ENCODE measurements around the gene RBM47.
"Not testable (repeated sequence)": the region's sequence is repeated elsewhere in the genome, so short reads cannot be mapped to it uniquely, and the experiment has no call there.

Gene RBM47

DNA sequence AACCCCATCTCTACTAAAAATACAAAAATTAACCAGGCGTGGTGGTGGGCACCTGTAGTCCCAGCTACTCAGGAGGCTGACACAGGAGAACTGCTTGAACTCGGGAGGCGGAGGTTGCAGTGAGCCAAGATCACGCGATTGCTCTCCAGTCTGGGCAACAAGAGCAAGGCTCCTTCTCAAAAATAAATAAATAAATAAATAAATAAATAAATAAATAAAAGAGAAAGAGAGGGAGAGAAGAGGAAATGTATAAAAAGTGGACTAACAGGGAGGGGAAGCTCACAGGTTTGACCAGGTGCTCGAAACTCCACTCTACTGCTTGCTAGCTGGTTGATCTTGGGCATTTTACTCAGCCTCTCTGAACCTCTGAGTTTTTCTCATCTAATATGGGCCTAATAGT is 84.2 kb downstream of the RBM47 start:
- H3K27ac ChIP-seq (ENCODE audit: low read length); H3K9ac ChIP-seq (ENCODE audit: low read length); H3K4me1 ChIP-seq (ENCODE audit: control insufficient read depth, low read depth, low read length); H3K4me3 ChIP-seq (ENCODE audit: low read length); H3K9me3 ChIP-seq (ENCODE audit: control insufficient read depth, low read depth, low read length); H3K27me3 ChIP-seq (ENCODE audit: control insufficient read depth, insufficient read depth, low read length): not testable (repeated sequence)
- H3K36me3 ChIP-seq (ENCODE audit: control insufficient read depth, low read depth, low read length) = peaks cover 14% of the 10 kb centered on the region

DNA sequence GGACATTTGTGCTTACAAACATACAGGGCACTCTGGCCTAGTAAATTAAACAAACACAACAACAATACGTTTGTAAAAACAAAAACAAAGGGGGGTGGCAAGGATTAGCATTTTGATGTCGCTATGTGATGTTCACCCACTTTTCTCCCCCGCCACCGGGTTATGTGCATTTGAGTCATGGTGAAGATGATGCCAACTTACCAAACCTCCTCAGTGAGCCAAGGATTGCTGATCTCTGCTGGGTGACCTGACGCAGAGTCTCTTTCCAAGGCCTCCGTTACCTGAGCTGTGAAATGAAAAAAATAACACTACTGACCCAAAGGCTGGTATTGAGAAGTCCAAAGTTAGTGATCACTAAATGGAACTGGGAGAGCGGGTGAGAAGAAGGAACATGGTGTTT is 85.4 kb downstream of the RBM47 start:
- Histone ChIP-seq H3K4me3 (ENCODE audit: low read length) (no peak overlapping the region), H3K27me3 (ENCODE audit: control insufficient read depth, insufficient read depth, low read length) (no peaks in the 10 kb centered on the region), H3K9me3 (ENCODE audit: control insufficient read depth, low read depth, low read length) (no peaks in the 10 kb centered on the region), H3K27ac (ENCODE audit: low read length) (no peak overlapping the region), H3K36me3 (ENCODE audit: control insufficient read depth, low read depth, low read length) (peaks cover 14% of the 10 kb centered on the region), H3K4me1 (ENCODE audit: control insufficient read depth, low read depth, low read length) (peaks cover 4% of the 10 kb centered on the region), H3K9ac (ENCODE audit: low read length) (no peak overlapping the region)

DNA sequence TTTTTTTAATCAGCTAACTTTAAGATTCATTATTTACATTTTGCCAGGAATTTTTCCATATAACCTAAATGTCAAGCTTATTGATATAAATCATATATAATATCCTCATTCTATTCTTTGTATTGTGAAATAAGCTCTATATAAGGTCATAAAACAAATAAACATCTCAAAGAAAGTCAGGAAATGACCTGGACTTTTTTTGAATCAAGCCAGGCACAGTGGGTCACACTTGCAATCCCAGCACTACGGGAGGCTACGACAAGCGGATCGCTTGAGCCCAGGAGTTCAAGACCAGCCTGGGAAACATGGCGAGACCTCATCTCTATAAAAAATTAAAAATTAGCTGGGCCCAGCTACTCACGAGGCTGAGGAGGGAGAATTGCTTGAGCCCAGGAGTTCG is 88.9 kb downstream of the RBM47 start:
- H3K4me1 ChIP-seq (ENCODE audit: control insufficient read depth, low read depth, low read length) = peaks cover 4% of the 10 kb centered on the region

DNA sequence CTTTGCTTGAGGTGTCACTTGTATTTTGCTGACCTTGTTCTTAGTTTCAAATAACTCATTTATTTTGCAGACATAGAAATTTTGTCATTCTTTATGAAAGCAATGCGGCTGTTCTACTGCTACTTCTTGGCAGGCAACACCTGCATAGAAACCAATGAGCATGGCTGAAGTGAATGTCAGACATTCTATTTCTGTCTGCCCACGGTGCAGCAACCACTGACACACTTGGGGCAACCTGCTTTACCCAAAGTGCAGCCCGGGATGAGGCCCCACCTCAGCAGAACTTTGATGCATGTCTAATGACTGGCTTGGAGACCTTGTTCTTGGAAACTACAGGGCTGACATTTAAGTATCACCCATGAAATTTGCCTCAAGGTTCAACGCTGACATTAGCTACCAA is 93.6 kb downstream of the RBM47 start:
- no peak overlapping the region for H3K9ac ChIP-seq (ENCODE audit: low read length)
- H3K4me3 ChIP-seq (ENCODE audit: low read length) = no peak overlapping the region
- no peaks in the 10 kb centered on the region for H3K4me1 ChIP-seq (ENCODE audit: control insufficient read depth, low read depth, low read length)
- peaks cover 7% of the 10 kb centered on the region for H3K36me3 ChIP-seq (ENCODE audit: control insufficient read depth, low read depth, low read length)
- H3K27me3 ChIP-seq (ENCODE audit: control insufficient read depth, insufficient read depth, low read length) = no peaks in the 10 kb centered on the region
- no peaks in the 10 kb centered on the region for H3K9me3 ChIP-seq (ENCODE audit: control insufficient read depth, low read depth, low read length)
- no peak overlapping the region for H3K27ac ChIP-seq (ENCODE audit: low read length)

More for the DNA sequence above, 88.9 kb downstream of the RBM47 start:
- Histone ChIP-seq H3K9ac (ENCODE audit: low read length) (no peak overlapping the region), H3K27me3 (ENCODE audit: control insufficient read depth, insufficient read depth, low read length) (no peaks in the 10 kb centered on the region), H3K27ac (ENCODE audit: low read length) (no peak overlapping the region), H3K36me3 (ENCODE audit: control insufficient read depth, low read depth, low read length) (peaks cover 8% of the 10 kb centered on the region), H3K9me3 (ENCODE audit: control insufficient read depth, low read depth, low read length) (no peaks in the 10 kb centered on the region), H3K4me3 (ENCODE audit: low read length) (no peak overlapping the region)

DNA sequence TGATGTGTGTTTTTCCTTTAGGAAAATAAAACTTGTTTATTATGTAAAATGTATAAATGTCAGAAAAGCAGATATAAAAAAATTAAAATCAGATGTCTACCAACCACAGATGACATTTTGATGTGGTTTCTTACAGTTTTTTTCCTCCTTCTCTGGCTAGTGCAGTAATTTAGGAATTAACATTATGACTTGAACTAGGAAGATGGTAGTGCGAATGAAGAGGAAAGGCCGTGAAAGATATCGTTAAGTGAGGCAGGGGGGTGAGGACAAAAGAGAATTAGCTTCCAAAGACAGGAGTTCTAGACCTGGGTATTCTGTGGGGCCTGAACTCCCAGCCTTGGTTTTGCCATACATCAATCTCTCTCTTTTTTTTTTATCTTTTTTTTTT is 98.0 kb downstream of the RBM47 start:
- Histone ChIP-seq H3K9ac (ENCODE audit: low read length) (no peak overlapping the region), H3K9me3 (ENCODE audit: control insufficient read depth, low read depth, low read length) (no peaks in the 10 kb centered on the region), H3K27me3 (ENCODE audit: control insufficient read depth, insufficient read depth, low read length) (no peaks in the 10 kb centered on the region), H3K4me3 (ENCODE audit: low read length) (no peak overlapping the region), H3K27ac (ENCODE audit: low read length) (no peak overlapping the region), H3K4me1 (ENCODE audit: control insufficient read depth, low read depth, low read length) (no peaks in the 10 kb centered on the region), H3K36me3 (ENCODE audit: control insufficient read depth, low read depth, low read length) (peaks cover 6% of the 10 kb centered on the region)

DNA sequence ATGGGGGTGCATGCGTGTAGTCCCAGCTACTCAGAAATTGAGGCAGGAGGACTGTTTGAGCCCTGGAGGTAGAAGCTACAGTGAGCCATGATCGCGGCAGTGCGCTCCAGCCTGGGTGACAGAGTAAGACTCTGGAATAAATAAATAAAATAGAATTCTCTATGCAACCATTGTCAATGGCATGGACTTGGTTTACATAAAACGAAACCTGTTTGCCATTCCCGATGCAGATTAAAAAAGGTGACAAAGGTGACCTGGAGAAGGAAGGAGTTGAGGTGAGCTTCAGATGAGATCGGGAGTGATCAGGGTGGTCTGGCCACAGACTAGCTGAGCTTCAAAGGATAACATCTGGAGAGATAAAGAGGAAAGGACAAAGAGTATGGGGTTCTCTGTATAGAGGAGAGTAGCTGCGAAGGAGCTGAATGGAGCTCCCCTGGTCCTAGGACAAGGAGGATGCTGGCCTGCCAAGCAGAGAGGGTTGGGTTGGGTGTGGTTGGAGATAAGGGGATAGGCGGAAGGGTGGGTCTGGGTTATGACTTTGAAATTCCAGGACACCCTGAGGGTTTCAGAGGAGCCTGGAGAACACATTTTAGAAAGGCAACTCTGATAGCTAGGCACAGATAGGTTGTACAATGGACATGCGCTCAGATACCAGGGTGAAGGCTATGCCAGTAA is 98.6 kb downstream of the RBM47 start:
- no peak overlapping the region for H3K9ac ChIP-seq (ENCODE audit: low read length)
- no peak overlapping the region for H3K27ac ChIP-seq (ENCODE audit: low read length)
- H3K36me3 ChIP-seq (ENCODE audit: control insufficient read depth, low read depth, low read length) = peaks cover 6% of the 10 kb centered on the region
- H3K4me1 ChIP-seq (ENCODE audit: control insufficient read depth, low read depth, low read length) = peaks cover 4% of the 10 kb centered on the region
- no peak overlapping the region for H3K4me3 ChIP-seq (ENCODE audit: low read length)
- no peaks in the 10 kb centered on the region for H3K9me3 ChIP-seq (ENCODE audit: control insufficient read depth, low read depth, low read length)
- H3K27me3 ChIP-seq (ENCODE audit: control insufficient read depth, insufficient read depth, low read length) = no peaks in the 10 kb centered on the region

DNA sequence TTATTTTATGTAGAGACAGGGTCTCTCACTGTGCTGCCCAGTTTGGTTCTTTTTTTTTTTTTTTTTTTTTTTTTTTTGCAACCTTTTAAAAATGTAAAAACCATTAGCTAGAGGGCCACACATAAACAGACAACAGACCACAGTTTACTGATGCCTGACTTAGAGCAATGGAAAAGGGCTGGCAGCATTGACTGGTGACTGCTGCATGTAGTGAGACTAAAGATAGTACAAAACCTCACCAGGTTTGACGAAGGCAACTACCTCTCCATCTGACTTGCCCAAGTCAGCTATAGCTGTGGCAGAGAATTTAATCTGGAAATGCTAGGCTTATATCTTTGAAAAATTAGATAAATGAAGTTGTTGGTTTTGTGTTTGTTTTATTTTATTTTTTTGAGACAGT is 102.9 kb downstream of the RBM47 start:
- H3K4me1 ChIP-seq (ENCODE audit: control insufficient read depth, low read depth, low read length) = peaks cover 10% of the 10 kb centered on the region
- H3K36me3 ChIP-seq (ENCODE audit: control insufficient read depth, low read depth, low read length) = peaks cover 3% of the 10 kb centered on the region
- H3K4me3 ChIP-seq (ENCODE audit: low read length) = no peak overlapping the region
- no peaks in the 10 kb centered on the region for H3K9me3 ChIP-seq (ENCODE audit: control insufficient read depth, low read depth, low read length)
- H3K27me3 ChIP-seq (ENCODE audit: control insufficient read depth, insufficient read depth, low read length) = no peaks in the 10 kb centered on the region
- no peak overlapping the region for H3K27ac ChIP-seq (ENCODE audit: low read length)
- H3K9ac ChIP-seq (ENCODE audit: low read length) = no peak overlapping the region

DNA sequence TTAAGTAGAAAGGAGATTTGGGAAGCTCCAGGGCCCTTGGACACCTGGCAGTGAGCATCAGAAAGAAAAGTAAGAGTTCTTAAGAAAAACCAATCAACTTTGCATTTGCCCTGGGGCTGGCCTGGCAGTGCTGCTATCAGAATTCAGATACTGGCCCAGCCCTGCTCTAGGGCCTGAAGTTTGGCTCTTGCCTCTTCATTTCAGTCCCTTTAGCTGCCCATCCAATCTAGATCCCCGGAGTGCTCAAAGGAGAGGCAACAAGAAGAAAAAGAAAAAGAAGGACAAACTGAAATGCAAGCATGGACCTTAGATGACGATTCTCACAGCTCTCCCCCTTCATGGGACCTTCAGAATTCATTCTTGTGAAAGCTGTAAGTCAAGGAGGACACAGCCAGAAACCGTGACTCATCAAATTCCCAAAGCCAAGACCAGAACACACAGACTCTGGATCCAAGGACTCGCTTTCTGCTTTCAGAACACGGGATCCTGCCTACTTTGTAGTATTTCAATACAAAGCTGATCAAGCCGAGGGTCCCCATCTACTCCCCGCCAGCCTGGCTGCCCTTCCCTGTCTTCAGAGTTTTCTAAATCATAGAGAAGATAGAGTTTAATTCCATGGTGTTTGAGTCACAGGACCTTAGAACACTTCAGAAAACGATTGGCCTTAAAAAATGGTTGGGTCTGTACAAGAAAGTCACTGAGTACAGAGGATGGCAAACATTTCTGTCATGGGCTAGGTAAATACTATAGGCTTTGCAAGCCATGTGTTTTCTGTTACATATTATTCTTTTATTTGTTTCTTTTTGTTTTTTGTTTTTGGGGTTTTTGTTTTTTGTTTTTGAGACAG is 103.7 kb downstream of the RBM47 start:
- Histone ChIP-seq H3K9ac (ENCODE audit: low read length) (no peak overlapping the region), H3K27ac (ENCODE audit: low read length) (peak overlapping the region; percentile 28), H3K36me3 (ENCODE audit: control insufficient read depth, low read depth, low read length) (peaks cover 3% of the 10 kb centered on the region), H3K27me3 (ENCODE audit: control insufficient read depth, insufficient read depth, low read length) (no peaks in the 10 kb centered on the region), H3K4me3 (ENCODE audit: low read length) (no peak overlapping the region), H3K9me3 (ENCODE audit: control insufficient read depth, low read depth, low read length) (no peaks in the 10 kb centered on the region), H3K4me1 (ENCODE audit: control insufficient read depth, low read depth, low read length) (peaks cover 10% of the 10 kb centered on the region)

DNA sequence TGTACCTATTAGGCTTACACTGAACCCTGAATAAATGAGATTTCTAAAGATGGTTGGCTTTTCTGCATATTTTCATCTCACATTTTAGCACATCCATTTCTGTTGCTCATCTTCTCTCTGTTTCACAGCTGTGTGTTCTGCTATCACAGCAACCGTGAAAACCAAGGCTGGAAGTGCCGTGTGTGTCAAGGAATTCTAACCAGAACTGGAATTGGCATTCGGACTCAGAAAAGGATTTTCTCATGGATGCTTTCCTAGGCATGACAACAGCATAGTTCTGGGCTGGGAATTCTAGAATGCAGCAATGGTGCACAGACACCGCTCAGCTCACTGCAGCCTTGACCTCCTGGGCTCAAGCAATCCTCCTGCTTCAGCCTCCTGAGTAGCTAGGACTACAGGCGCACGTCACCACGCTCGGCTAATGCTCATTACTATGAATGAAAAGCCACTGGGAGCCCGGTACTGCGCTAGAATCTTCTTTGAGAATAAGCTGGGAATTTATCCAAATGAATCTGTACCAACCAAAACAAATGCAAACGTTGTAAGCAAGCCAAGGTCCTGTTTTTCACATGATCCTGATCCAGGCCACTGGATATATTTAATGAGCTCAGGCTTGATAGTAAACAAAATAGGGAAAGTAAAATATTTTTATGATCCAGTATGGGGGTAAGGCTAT is 105.2 kb downstream of the RBM47 start:
- Histone ChIP-seq H3K27me3 (ENCODE audit: control insufficient read depth, insufficient read depth, low read length) (no peaks in the 10 kb centered on the region), H3K4me3 (ENCODE audit: low read length) (no peak overlapping the region), H3K36me3 (ENCODE audit: control insufficient read depth, low read depth, low read length) (no peaks in the 10 kb centered on the region), H3K9me3 (ENCODE audit: control insufficient read depth, low read depth, low read length) (no peaks in the 10 kb centered on the region), H3K27ac (ENCODE audit: low read length) (no peak overlapping the region), H3K4me1 (ENCODE audit: control insufficient read depth, low read depth, low read length) (peaks cover 10% of the 10 kb centered on the region), H3K9ac (ENCODE audit: low read length) (no peak overlapping the region)

DNA sequence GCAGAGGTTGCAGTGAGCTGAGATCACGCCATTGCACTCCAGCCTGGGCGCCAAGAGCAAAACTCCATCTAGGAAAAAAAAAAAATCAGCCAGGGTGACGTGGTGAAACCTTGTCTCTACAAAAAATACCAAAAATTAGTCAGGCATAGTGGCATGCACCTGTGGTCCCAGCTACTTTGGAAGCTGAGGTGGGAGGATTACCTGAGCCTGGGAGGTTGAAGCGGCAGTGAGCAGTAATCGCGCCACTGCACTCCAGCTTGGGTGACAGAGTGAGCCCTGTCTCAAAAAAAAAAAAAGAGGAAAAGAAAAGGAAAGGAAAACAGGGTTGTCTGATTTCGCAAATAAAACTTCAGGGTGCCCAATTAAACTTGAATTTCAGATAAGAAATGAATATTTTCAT is 106.1 kb downstream of the RBM47 start:
- Histone ChIP-seq H3K4me3 (ENCODE audit: low read length) (no peak overlapping the region), H3K4me1 (ENCODE audit: control insufficient read depth, low read depth, low read length) (peaks cover 10% of the 10 kb centered on the region), H3K27me3 (ENCODE audit: control insufficient read depth, insufficient read depth, low read length) (no peaks in the 10 kb centered on the region), H3K9me3 (ENCODE audit: control insufficient read depth, low read depth, low read length) (no peaks in the 10 kb centered on the region), H3K36me3 (ENCODE audit: control insufficient read depth, low read depth, low read length) (no peaks in the 10 kb centered on the region), H3K27ac (ENCODE audit: low read length) (no peak overlapping the region), H3K9ac (ENCODE audit: low read length) (no peak overlapping the region)

DNA sequence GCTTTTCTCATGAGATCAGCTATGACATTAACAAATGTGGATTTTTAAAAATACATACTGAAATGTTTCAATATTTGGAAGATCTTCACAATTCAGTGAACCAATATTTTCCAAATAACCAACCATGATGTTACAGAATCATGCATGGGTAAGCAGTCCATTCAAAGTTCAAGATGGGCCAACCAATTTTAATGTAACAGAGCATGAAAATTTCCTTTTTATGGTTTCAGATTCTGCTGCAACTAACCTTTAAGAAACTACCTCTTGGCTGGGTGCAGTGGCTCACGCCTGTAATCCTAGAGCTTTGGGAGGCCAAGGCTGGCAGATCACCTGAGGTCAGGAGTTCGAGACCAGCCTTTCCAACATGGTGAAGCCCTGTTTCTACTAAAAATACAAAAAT is 107.7 kb downstream of the RBM47 start:
- Histone ChIP-seq H3K4me1 (ENCODE audit: control insufficient read depth, low read depth, low read length) (peaks cover 10% of the 10 kb centered on the region), H3K4me3 (ENCODE audit: low read length) (no peak overlapping the region), H3K36me3 (ENCODE audit: control insufficient read depth, low read depth, low read length) (no peaks in the 10 kb centered on the region), H3K27me3 (ENCODE audit: control insufficient read depth, insufficient read depth, low read length) (no peaks in the 10 kb centered on the region), H3K27ac (ENCODE audit: low read length) (no peak overlapping the region), H3K9ac (ENCODE audit: low read length) (no peak overlapping the region), H3K9me3 (ENCODE audit: control insufficient read depth, low read depth, low read length) (no peaks in the 10 kb centered on the region)
